Tibial nerve (tissue), 4 donors: ENCODE data around the gene LSP1.

Experiments
- CTCF ChIP-seq, 5 experiments: fragments of 200-600 bp in 3 of 5; fragments of 450-650 bp in 2 of 5; sonication (generic) in 3 of 5; IDR thresholded peaks; one replicate each; pipeline ENCODE4 v1.5.1; 2016 to 2019; ENCODE audit warnings: antibody characterized with exemption in 5 of 5, mild to moderate bottlenecking in 3 of 5, moderate library complexity in 2 of 5
- EP300 ChIP-seq, 2 donors: sonication (generic); formaldehyde crosslinking; IDR thresholded peaks; one replicate each; pipeline ENCODE4 v1.6.1; 2017; ENCODE audit warnings: antibody characterized with exemption in 2 of 2, mild to moderate bottlenecking in 1 of 2
- POLR2A ChIP-seq, 2 donors: fragments of 450-650 bp; IDR thresholded peaks; one replicate each; pipeline ENCODE4 v1.6.1; 2017; ENCODE audit warnings: antibody characterized with exemption in 2 of 2, mild to moderate bottlenecking in 2 of 2, moderate library complexity in 2 of 2

GRCh38 chr11:1857064-1857463, 4.2 kb downstream of the LSP1 start:
- TF ChIP-seq POLR2A (IDR thresholded peaks at IDR 0.05) (no peak), CTCF (IDR thresholded peaks at IDR 0.05) (no peak), EP300 (IDR thresholded peaks at IDR 0.05) (no peak)
